Right forelimb (tissue), 1 donor: ENCODE measurements around the gene MTUS2.

Experiments
- DNase-seq: peaks from one replicate; pipeline ENCODE4 v3.0.0-alpha.2; 2018

MTUS2 gene

GRCh38 chr13:29536853-29537252, 716.7 kb downstream of the MTUS2 start:
- DNase-seq, result no peak

- no peak for DNase-seq
Observed at GRCh38 chr13:29537736-29538651, 717.9 kb downstream of the MTUS2 start.

GRCh38 chr13:29538652-29539040, 718.5 kb downstream of the MTUS2 start:
- no peak for DNase-seq

GRCh38 chr13:29539856-29540255, 719.7 kb downstream of the MTUS2 start:
- DNase-seq, result no peak

GRCh38 chr13:29540334-29540733, 720.2 kb downstream of the MTUS2 start:
- DNase-seq, result no peak

- no peak for DNase-seq
Observed at GRCh38 chr13:29540799-29541198, 720.7 kb downstream of the MTUS2 start.

GRCh38 chr13:29541400-29541799, 721.3 kb downstream of the MTUS2 start:
- no peak for DNase-seq

- no peak for DNase-seq
Observed at GRCh38 chr13:29542381-29542780, 722.2 kb downstream of the MTUS2 start.

GRCh38 chr13:29543230-29544215, 723.4 kb downstream of the MTUS2 start:
- DNase-seq, result no peak

GRCh38 chr13:29545988-29546387, 725.8 kb downstream of the MTUS2 start:
- DNase-seq, result no peak

- DNase-seq, result no peak
Observed at GRCh38 chr13:29546662-29547061, 726.5 kb downstream of the MTUS2 start.

- DNase-seq, result no peak
Observed at GRCh38 chr13:29547153-29547552, 727.0 kb downstream of the MTUS2 start.

GRCh38 chr13:29548722-29549121, 728.6 kb downstream of the MTUS2 start:
- DNase-seq, result no peak

GRCh38 chr13:29550430-29550988, 730.4 kb downstream of the MTUS2 start:
- no peak for DNase-seq

GRCh38 chr13:29551214-29551613, 731.1 kb downstream of the MTUS2 start:
- DNase-seq, result no peak
